ENCODE measurements around the gene INTS1. TPM values are rescaled to one million over a fixed set of nuclear protein-coding genes. Genes with fewer than 3 reads are reported as not detected.
"Not testable (repeated sequence)": the region's sequence is repeated elsewhere in the genome, so short reads cannot be mapped to it uniquely, and the experiment has no call there.

The INTS1 gene
- total RNA-seq, 1 donor from 2014 or later: 97.9 TPM

- H3K4me1 Mint-ChIP-seq (ENCODE audit: low read depth); H3K27me3 Mint-ChIP-seq (ENCODE audit: insufficient read depth); H3K4me3 Mint-ChIP-seq; intact Hi-C loops (cut with micrococcal nuclease); DNase-seq (ENCODE audit: low spot score); H3K9me3 Mint-ChIP-seq; H3K27ac Mint-ChIP-seq; H3K36me3 Mint-ChIP-seq (ENCODE audit: low read depth): not testable (repeated sequence)
Measured at GRCh38 chr7:1446026-1446425, 58.2 kb downstream of the INTS1 start.

- Mint-ChIP-seq H3K4me1 (ENCODE audit: low read depth) (no peaks in the 10 kb centered on the region), H3K36me3 (ENCODE audit: low read depth) (no peaks in the 10 kb centered on the region), H3K27ac (no peak overlapping the region), H3K4me3 (no peak overlapping the region), H3K9me3 (no peaks in the 10 kb centered on the region), H3K27me3 (ENCODE audit: insufficient read depth) (no peaks in the 10 kb centered on the region)
- no peak for DNase-seq (ENCODE audit: low spot score)
- intact Hi-C loops (cut with micrococcal nuclease): no loop called here
Measured at GRCh38 chr7:1445341-1445740, 58.8 kb downstream of the INTS1 start.

- no peak overlapping the region for H3K27ac Mint-ChIP-seq
- H3K9me3 Mint-ChIP-seq: no peaks in the 10 kb centered on the region
- no peaks in the 10 kb centered on the region for H3K36me3 Mint-ChIP-seq (ENCODE audit: low read depth)
- intact Hi-C loops (cut with micrococcal nuclease): no loop called here
- no peaks in the 10 kb centered on the region for H3K27me3 Mint-ChIP-seq (ENCODE audit: insufficient read depth)
- H3K4me1 Mint-ChIP-seq (ENCODE audit: low read depth): no peaks in the 10 kb centered on the region
- no peak for DNase-seq (ENCODE audit: low spot score)
- no peak overlapping the region for H3K4me3 Mint-ChIP-seq
Measured at GRCh38 chr7:1444925-1445322, 59.3 kb downstream of the INTS1 start.

- H3K36me3 Mint-ChIP-seq (ENCODE audit: low read depth): no peaks in the 10 kb centered on the region
- intact Hi-C loops (cut with micrococcal nuclease): no loop called here
- H3K27ac Mint-ChIP-seq: no peak overlapping the region
- H3K4me1 Mint-ChIP-seq (ENCODE audit: low read depth): no peaks in the 10 kb centered on the region
- H3K9me3 Mint-ChIP-seq: no peaks in the 10 kb centered on the region
- H3K4me3 Mint-ChIP-seq: no peak overlapping the region
- no peak for DNase-seq (ENCODE audit: low spot score)
- H3K27me3 Mint-ChIP-seq (ENCODE audit: insufficient read depth): no peaks in the 10 kb centered on the region
Measured at GRCh38 chr7:1444214-1444924, 59.8 kb downstream of the INTS1 start.

GRCh38 chr7:1443587-1444200, 60.5 kb downstream of the INTS1 start:
- H3K4me1 Mint-ChIP-seq (ENCODE audit: low read depth); H3K36me3 Mint-ChIP-seq (ENCODE audit: low read depth); H3K27ac Mint-ChIP-seq; H3K27me3 Mint-ChIP-seq (ENCODE audit: insufficient read depth); DNase-seq (ENCODE audit: low spot score); intact Hi-C loops (cut with micrococcal nuclease); H3K4me3 Mint-ChIP-seq; H3K9me3 Mint-ChIP-seq: not testable (repeated sequence)

- no peak for DNase-seq (ENCODE audit: low spot score)
- Mint-ChIP-seq H3K4me3 (no peak overlapping the region), H3K27me3 (ENCODE audit: insufficient read depth) (no peaks in the 10 kb centered on the region), H3K27ac (no peak overlapping the region), H3K9me3 (no peaks in the 10 kb centered on the region), H3K36me3 (ENCODE audit: low read depth) (no peaks in the 10 kb centered on the region), H3K4me1 (ENCODE audit: low read depth) (no peaks in the 10 kb centered on the region)
- intact Hi-C loops (cut with micrococcal nuclease): no loop called here
Measured at GRCh38 chr7:1442355-1443124, 61.6 kb downstream of the INTS1 start.

GRCh38 chr7:1441615-1442354, 62.4 kb downstream of the INTS1 start:
- no peak overlapping the region for H3K27ac Mint-ChIP-seq
- no peak overlapping the region for H3K4me3 Mint-ChIP-seq
- H3K27me3 Mint-ChIP-seq (ENCODE audit: insufficient read depth): no peaks in the 10 kb centered on the region
- intact Hi-C loops (cut with micrococcal nuclease): no loop called here
- H3K4me1 Mint-ChIP-seq (ENCODE audit: low read depth): no peaks in the 10 kb centered on the region
- H3K9me3 Mint-ChIP-seq: no peaks in the 10 kb centered on the region
- DNase-seq (ENCODE audit: low spot score): no peak
- H3K36me3 Mint-ChIP-seq (ENCODE audit: low read depth): no peaks in the 10 kb centered on the region

GRCh38 chr7:1440620-1441019, 63.6 kb downstream of the INTS1 start:
- no peak for DNase-seq (ENCODE audit: low spot score)
- Mint-ChIP-seq H3K4me1 (ENCODE audit: low read depth) (no peaks in the 10 kb centered on the region), H3K4me3 (no peak overlapping the region), H3K36me3 (ENCODE audit: low read depth) (no peaks in the 10 kb centered on the region), H3K27me3 (ENCODE audit: insufficient read depth) (no peaks in the 10 kb centered on the region), H3K27ac (no peak overlapping the region), H3K9me3 (no peaks in the 10 kb centered on the region)
- intact Hi-C loops (cut with micrococcal nuclease): no loop called here

- Mint-ChIP-seq H3K4me3 (no peak overlapping the region), H3K9me3 (no peaks in the 10 kb centered on the region), H3K36me3 (ENCODE audit: low read depth) (no peaks in the 10 kb centered on the region), H3K27ac (no peak overlapping the region), H3K4me1 (ENCODE audit: low read depth) (no peaks in the 10 kb centered on the region), H3K27me3 (ENCODE audit: insufficient read depth) (no peaks in the 10 kb centered on the region)
- intact Hi-C loops (cut with micrococcal nuclease): no loop called here
- no peak for DNase-seq (ENCODE audit: low spot score)
Measured at GRCh38 chr7:1439373-1440363, 64.5 kb downstream of the INTS1 start.

- Mint-ChIP-seq H3K36me3 (ENCODE audit: low read depth) (no peaks in the 10 kb centered on the region), H3K4me3 (no peak overlapping the region), H3K9me3 (no peaks in the 10 kb centered on the region), H3K27me3 (ENCODE audit: insufficient read depth) (no peaks in the 10 kb centered on the region), H3K4me1 (ENCODE audit: low read depth) (no peaks in the 10 kb centered on the region), H3K27ac (no peak overlapping the region)
- DNase-seq (ENCODE audit: low spot score): no peak
- intact Hi-C loops (cut with micrococcal nuclease): no loop called here
Measured at GRCh38 chr7:1438821-1439220, 65.4 kb downstream of the INTS1 start.

- Mint-ChIP-seq H3K4me3 (no peak overlapping the region), H3K27ac (no peak overlapping the region), H3K4me1 (ENCODE audit: low read depth) (no peaks in the 10 kb centered on the region), H3K36me3 (ENCODE audit: low read depth) (no peaks in the 10 kb centered on the region), H3K27me3 (ENCODE audit: insufficient read depth) (no peaks in the 10 kb centered on the region), H3K9me3 (no peaks in the 10 kb centered on the region)
- no peak for DNase-seq (ENCODE audit: low spot score)
- intact Hi-C loops (cut with micrococcal nuclease): no loop called here
Measured at GRCh38 chr7:1438208-1438607, 66.0 kb downstream of the INTS1 start.

Measured in activated T-helper 1 cell treated with anti-CD3 and anti-CD28 coated beads, Interleukin-12 subunit alpha, Interleukin-12 subunit beta, Interleukin-2, Interleukin-4 antibody, amounts not matched to agents 30 ng/mL and 10 ng/mL and 1 ng/mL, durations not matched to agents 14 hours and 24 hours and 36 hours (primary cell).